ENCODE results near the gene PAXIP1. TPM values are rescaled to one million over a fixed set of nuclear protein-coding genes. Genes with fewer than 3 reads are reported as not detected.

The PAXIP1 gene
- total and polyA plus RNA-seq, 2 donors (not counting 3 experiments of a cell fraction or from before 2014, with no cell fraction given) = 10.0 to 15.8 TPM

GRCh38 chr7:154898973-154899855, 103.7 kb downstream of the PAXIP1 start:
- H3K36me3 ChIP-seq (ENCODE audit: control insufficient read depth in 2 of 2, extremely low read depth in 1 of 2, insufficient read depth in 2 of 2, low read length in 2 of 2) = no peaks in the 10 kb centered on the region
- FAIRE-seq = no peak
- no peak overlapping the region for H3K4me2 ChIP-seq (ENCODE audit: insufficient read depth, low read length)
- no TSS peak for BruUV-seq (replicated peaks)
- no peaks in the 10 kb centered on the region for H3K9me3 ChIP-seq (replicated peaks; ENCODE audit: control insufficient read depth, insufficient read depth, low read length)
- no peaks in the 10 kb centered on the region for H3K4me1 ChIP-seq (ENCODE audit: control insufficient read depth, extremely low read depth, insufficient read depth, low read length)
- DNase-seq (ENCODE audit: low read depth, low spot score) = no peak
- no peaks in the 10 kb centered on the region for H3K79me2 ChIP-seq (ENCODE audit: control insufficient read depth, insufficient read depth, low read length)
- no peaks in the 10 kb centered on the region for H3K9me1 ChIP-seq (replicated peaks; ENCODE audit: control insufficient read depth, extremely low read depth, insufficient read depth, low read length)
- intact Hi-C loops (cut with micrococcal nuclease) (no loop called here), dilution Hi-C loops (cut with MboI; ENCODE audit: extremely low pct_ligation_motif_present, low sequenced_read_pairs) (no loop called here)
- no peak overlapping the region for H2AFZ ChIP-seq (ENCODE audit: low read depth, low read length)
- no peaks in the 10 kb centered on the region for H3K27me3 ChIP-seq (ENCODE audit: control insufficient read depth in 2 of 2, insufficient read depth in 2 of 2, low read length in 2 of 2)
- POLR2A ChIA-PET = no interaction called here
- H3K4me3 ChIP-seq (replicated peaks in 1 of 3; ENCODE audit: insufficient read depth in 1 of 3, low read depth in 1 of 3, low read length in 3 of 3) = no peak overlapping the region
- H4K20me1 ChIP-seq (replicated peaks; ENCODE audit: control insufficient read depth, extremely low read depth, insufficient read depth, low read length) = no peaks in the 10 kb centered on the region
- H3K9ac ChIP-seq (replicated peaks; ENCODE audit: extremely low read depth, insufficient read depth, low read length) = no peak overlapping the region
- CTCF ChIA-PET = interaction anchor here (1.3 kb wide), 1 partner anchor 15 kb away, joined by 3 read pairs; no protein-coding TSS in a partner anchor
- no peak overlapping the region for H3K27ac ChIP-seq (ENCODE audit: insufficient read depth, low read depth, low read length)
- TF ChIP-seq CTCF (IDR thresholded peaks at IDR 0.05; ENCODE audit: extremely low read depth in 1 of 2, insufficient read depth in 1 of 2, low read depth in 1 of 2, low read length in 2 of 2) (no peak), JUN (IDR thresholded peaks at IDR 0.05; ENCODE audit: borderline replicate concordance, insufficient read depth, insufficient read length, low read depth) (no peak), POLR2AphosphoS5 (IDR thresholded peaks at IDR 0.05; ENCODE audit: insufficient read depth, low read depth, low read length) (no peak), POLR2A (IDR thresholded peaks at IDR 0.05; ENCODE audit: low read depth, low read length) (no peak), GATA2 (IDR thresholded peaks at IDR 0.05; ENCODE audit: insufficient read depth, insufficient read length, low read depth, low read length) (no peak), MAX (IDR thresholded peaks at IDR 0.05; ENCODE audit: insufficient read depth, insufficient read length) (no peak), FOS (IDR thresholded peaks at IDR 0.05; ENCODE audit: borderline replicate concordance, insufficient read depth, low read length) (no peak), MYC (IDR thresholded peaks at IDR 0.05; ENCODE audit: low read depth, low read length) (no peak), EZH2 (IDR thresholded peaks at IDR 0.05; ENCODE audit: borderline replicate concordance, low read depth, low read length, severe bottlenecking) (no peak)
